B cell (primary cell): ENCODE measurements around the gene GPR183. TPM values are rescaled to one million over a fixed set of nuclear protein-coding genes. Genes with fewer than 3 reads are reported as not detected.

Source experiments
- ATAC-seq: fragments of 200-7000 bp; cut with Tn5 transposase; one replicate; pipeline ENCODE4 v1.10.0; 2021; ENCODE audit warnings: low read depth, mild to moderate bottlenecking, moderate number of reproducible peaks, moderate library complexity
- CTCF ChIA-PET: fragments of 350-600 bp; sonication (Branson Sonifier 250); formaldehyde crosslinking; loops from one replicate; lab custom pipeline; 2021; ENCODE audit warnings: antibody characterized with exemption, inconsistent platforms; lab: Charles Lee
- POLR2A ChIA-PET: fragments of 350-600 bp; sonication (Branson Sonifier 250); formaldehyde crosslinking; loops from one replicate; lab custom pipeline; 2021; ENCODE audit warnings: antibody characterized with exemption; lab: Charles Lee
- DNase-seq: peaks from one replicate; pipeline ENCODE4 v3.0.0; 2013
- H2AFZ ChIP-seq: 2 replicates; pipeline ENCODE4 v1.6.1; 2012; ENCODE audit warnings: mild to moderate bottlenecking, low read depth, low read length; ENCODE audit not compliant: insufficient read depth, poor library complexity, severe bottlenecking
- H3K27ac ChIP-seq, 2 donors: 1 replicate in 1 of 2; 2 replicates in 1 of 2; pipeline ENCODE4 v1.5.1; 2012 to 2013; ENCODE audit warnings: low read length in 2 of 2, mild to moderate bottlenecking in 2 of 2, moderate library complexity in 1 of 2
- H3K27me3 ChIP-seq, 4 experiments: fragments of 200-600 bp in 1 of 4; sonication (generic) in 1 of 4; replicated peaks in 1 of 4; 1 replicate in 2 of 4; 2 replicates in 2 of 4; pipeline versions ENCODE4 v1.6.1 to v1.7.0; 2013 to 2016; ENCODE audit warnings: low read length in 3 of 4, mild to moderate bottlenecking in 2 of 4, mixed read lengths in 1 of 4, moderate library complexity in 1 of 4; ENCODE audit not compliant: insufficient read depth in 4 of 4, control insufficient read depth in 3 of 4; ENCODE audit errors: control extremely low read depth in 1 of 4
- H3K36me3 ChIP-seq, 2 experiments: replicated peaks in 1 of 2; 1 replicate in 1 of 2; 2 replicates in 1 of 2; pipeline versions ENCODE4 v1.6.1 to v1.7.1; 2013; ENCODE audit warnings: low read length in 1 of 2; ENCODE audit not compliant: insufficient read depth in 2 of 2, control insufficient read depth in 1 of 2; ENCODE audit errors: control extremely low read depth in 1 of 2, extremely low read depth in 1 of 2
- H3K4me1 ChIP-seq, 2 donors: fragments of 200-600 bp in 1 of 2; sonication (generic) in 1 of 2; 1 replicate in 1 of 2; 2 replicates in 1 of 2; pipeline versions ENCODE4 v1.5.1 to v1.6.1; 2013 to 2017; ENCODE audit warnings: low read length in 2 of 2; ENCODE audit not compliant: control insufficient read depth in 2 of 2, insufficient read depth in 2 of 2
- H3K4me2 ChIP-seq: replicated peaks from 2 replicates; pipeline ENCODE3; 2012; ENCODE audit warnings: mild to moderate bottlenecking, low read depth, low read length; ENCODE audit not compliant: poor library complexity, severe bottlenecking
- H3K4me3 ChIP-seq, 5 experiments: fragments of 200-600 bp in 1 of 5; sonication (generic) in 1 of 5; 1 replicate in 3 of 5; 2 replicates in 2 of 5; pipeline versions ENCODE4 v1.5.1 to v1.7.0; 2011 to 2016; ENCODE audit warnings: low read length in 4 of 5, mild to moderate bottlenecking in 4 of 5, low read depth in 2 of 5, control low read depth in 1 of 5, moderate library complexity in 1 of 5; ENCODE audit not compliant: insufficient read depth in 1 of 5; ENCODE audit errors: control extremely low read depth in 1 of 5, extremely low read depth in 1 of 5
- H3K79me2 ChIP-seq: fragments of 200-600 bp; sonication (generic); one replicate; pipeline ENCODE4 v1.6.0; 2016; ENCODE audit warnings: low read length; ENCODE audit not compliant: control insufficient read depth, insufficient read depth
- H3K9ac ChIP-seq: fragments of 200-600 bp; sonication (generic); 2 replicates; pipeline ENCODE4 v1.6.1; 2017; ENCODE audit warnings: mild to moderate bottlenecking, low read length, moderate library complexity
- H3K9me3 ChIP-seq, 3 donors: one replicate each; pipeline versions ENCODE4 v1.6.1 to v1.7.1; 2013; ENCODE audit warnings: low read length in 2 of 3; ENCODE audit not compliant: control insufficient read depth in 2 of 3, insufficient read depth in 1 of 3; ENCODE audit errors: control extremely low read depth in 1 of 3
- H4K20me1 ChIP-seq: 2 replicates; pipeline ENCODE4 v1.6.0; 2012; ENCODE audit warnings: mild to moderate bottlenecking, low read length; ENCODE audit not compliant: insufficient read depth, control insufficient read depth, poor library complexity, severe bottlenecking
- H3K27ac Mint-ChIP-seq: one replicate; pipeline ENCODE4 v1.8.0; 2021; ENCODE audit warnings: mixed read lengths
- H3K27me3 Mint-ChIP-seq: one replicate; pipeline ENCODE4 v1.8.0; 2021; ENCODE audit warnings: mixed read lengths
- H3K4me1 Mint-ChIP-seq: one replicate; pipeline ENCODE4 v1.8.0; 2021; ENCODE audit warnings: mixed read lengths
- H3K4me3 Mint-ChIP-seq: one replicate; pipeline ENCODE4 v1.8.0; 2021; ENCODE audit warnings: mixed read lengths
- H3K9me3 Mint-ChIP-seq: one replicate; pipeline ENCODE4 v1.8.0; 2022; ENCODE audit warnings: mixed read lengths; ENCODE audit not compliant: insufficient read depth
- CTCF ChIP-seq: fragments of 200-600 bp; IDR thresholded peaks from one replicate; pipeline ENCODE4 v1.8.0; 2022; ENCODE audit warnings: antibody characterized with exemption, mild to moderate bottlenecking
- EZH2 ChIP-seq: IDR thresholded peaks from 2 replicates; pipeline ENCODE4 v1.6.1; 2012; ENCODE audit warnings: borderline replicate concordance, low read depth, mild to moderate bottlenecking, moderate library complexity, low read length; ENCODE audit not compliant: insufficient read depth, poor library complexity, severe bottlenecking
- WGBS: methylation state at CpG from one replicate; pipeline ENCODE4 v1.1.5; 2013; ENCODE audit warnings: missing lambda C conversion rate; ENCODE audit not compliant: insufficient coverage; 5-methylcytosine and 5-hydroxymethylcytosine counted together
- intact Hi-C: fragments of 100-400 bp; cut with micrococcal nuclease; formaldehyde crosslinking; loops from one replicate; pipeline ENCODE4 v1.10.0; 2022
- polyA plus RNA-seq: library from polyadenylated mRNA; depleted of rRNA; stranded (reverse); fragments of >200 nt; gene quantifications from 2 replicates; pipeline ENCODE4 v1.2.3, GENCODE V29; 2012
- total RNA-seq, 2 donors: library from RNA; stranded (reverse); fragments of 120-200 nt in 1 of 2; gene quantifications; 1 replicate in 1 of 2; 2 replicates in 1 of 2; pipeline versions ENCODE4 v1.2.3 to v1.2.4, GENCODE V29; 2013 to 2022

Gene GPR183
- total and polyA plus RNA-seq, 2 donors (not counting 1 experiment from before 2014, with no cell fraction given) = 150 to 256 TPM

DNA sequence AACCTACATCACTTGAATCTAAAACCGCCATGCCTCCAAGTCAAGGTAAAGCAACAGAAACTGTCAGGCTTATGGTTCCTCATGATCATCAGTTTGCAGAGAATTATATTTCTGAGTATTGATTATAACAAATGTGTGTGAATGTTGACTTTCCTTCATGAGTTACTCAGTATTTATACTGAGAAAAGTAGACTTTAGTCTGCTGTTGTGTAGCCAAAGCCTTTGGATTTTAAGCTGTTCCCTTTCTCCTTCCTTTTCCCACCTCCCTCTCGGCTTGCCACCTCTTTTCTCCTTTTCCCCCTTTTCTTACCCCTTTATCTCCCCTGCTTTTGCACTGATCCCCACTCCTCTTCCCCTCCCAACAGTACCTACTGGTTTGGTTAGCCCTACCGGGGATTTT, 28.4 kb downstream of the GPR183 start:
- Histone ChIP-seq H3K4me1 (peaks cover 80 to 83% of the 10 kb centered on the region in 2 donors), H4K20me1 (no peaks in the 10 kb centered on the region), H2AFZ (no peak overlapping the region), H3K9me3 (no peaks in the 10 kb centered on the region), H3K27me3 (no peaks in the 10 kb centered on the region), H3K4me3 (no peak overlapping the region), H3K79me2 (peaks cover 74% of the 10 kb centered on the region), H3K9ac (no peak overlapping the region), H3K36me3 (peaks cover 0 to 20% of the 10 kb centered on the region in 2 experiments), H3K4me2 (peak overlapping the region; percentile 34), H3K27ac (peak overlapping the region in 1 of 2 donors; percentile 89)
- no peak for TF ChIP-seq CTCF
- TF ChIP-seq EZH2 = no peak
- DNase-seq (no peak), ATAC-seq (no peak)
- H3K27me3 Mint-ChIP-seq = no peaks in the 10 kb centered on the region
- POLR2A ChIA-PET = no interaction called here
- no peak overlapping the region for H3K27ac Mint-ChIP-seq
- no peak overlapping the region for H3K4me3 Mint-ChIP-seq
- CTCF ChIA-PET = interaction anchor here (1.0 to 17.1 kb wide), 7 partner anchors 9 to 158 kb away, joined by 3 to 477 read pairs (median 4); no protein-coding TSS in a partner anchor
- no peaks in the 10 kb centered on the region for H3K9me3 Mint-ChIP-seq
- intact Hi-C loops = no loop called here
- peaks cover 84% of the 10 kb centered on the region for H3K4me1 Mint-ChIP-seq
- no CpG with 5 or more reads among the region's 3 CpGs for WGBS

- POLR2A ChIA-PET = no interaction called here
- no peaks in the 10 kb centered on the region for H3K27me3 Mint-ChIP-seq
- no peak overlapping the region for H3K4me3 Mint-ChIP-seq
- peaks cover 78 to 81% of the 10 kb centered on the region in 2 donors for H3K4me1 ChIP-seq
- ATAC-seq = no peak
- no peak for DNase-seq
- WGBS = no CpG with 5 or more reads among the region's 5 CpGs
- H3K9me3 Mint-ChIP-seq = no peaks in the 10 kb centered on the region
- intact Hi-C loops = no loop called here
- peak overlapping the region; percentile 7 for H3K27ac Mint-ChIP-seq
- H3K9me3 ChIP-seq = no peaks in the 10 kb centered on the region
- H3K36me3 ChIP-seq = peaks cover 0 to 24% of the 10 kb centered on the region in 2 experiments
- no peak overlapping the region for H3K9ac ChIP-seq
- H3K27me3 ChIP-seq = no peaks in the 10 kb centered on the region
- CTCF ChIA-PET = interaction anchor here (1.0 to 17.1 kb wide), 5 partner anchors 10 to 159 kb away, joined by 3 to 477 read pairs (median 5); no protein-coding TSS in a partner anchor
- peaks cover 76% of the 10 kb centered on the region for H3K79me2 ChIP-seq
- peak overlapping the region; percentile 34 for H3K4me2 ChIP-seq
- TF ChIP-seq EZH2 (no peak), CTCF (no peak)
- no peak overlapping the region for H3K4me3 ChIP-seq
- H3K27ac ChIP-seq = no peak overlapping the region
- H3K4me1 Mint-ChIP-seq = peaks cover 85% of the 10 kb centered on the region
- H2AFZ ChIP-seq = no peak overlapping the region
- no peaks in the 10 kb centered on the region for H4K20me1 ChIP-seq
Observed at GRCh38 chr13:99278200-99278599, 29.0 kb downstream of the GPR183 start.
